ENCODE results near the gene DSCAML1. TPM values are rescaled to one million over a fixed set of nuclear protein-coding genes. Genes with fewer than 3 reads are reported as not detected.

The DSCAML1 gene
- total and polyA plus RNA-seq, 5 donors from 2014 or later, result 0.08 to 1.6 (median 0.30) TPM; not detected in 1

DNA sequence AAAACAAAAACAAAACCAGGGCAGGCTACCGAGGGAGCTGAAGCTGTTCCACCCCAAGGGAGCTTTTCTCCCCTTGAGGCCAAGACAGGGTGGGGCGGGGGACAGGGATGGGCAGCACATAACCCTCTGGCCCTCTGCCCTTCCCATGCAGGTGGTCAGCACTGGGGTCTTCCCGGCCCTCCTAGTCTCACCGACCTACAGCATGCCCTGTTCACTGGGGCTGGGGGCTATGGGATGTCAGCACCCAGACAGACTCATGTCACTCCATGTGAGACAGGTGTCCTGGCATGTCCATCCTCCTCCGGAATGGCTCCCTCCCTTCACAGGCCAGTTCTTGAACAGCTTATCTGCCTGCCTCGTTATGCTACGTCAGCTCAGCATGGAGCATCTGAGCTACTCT lies 51.7 kb downstream of the DSCAML1 start:
- Mint-ChIP-seq H3K36me3 (no peaks in the 10 kb centered on the region), H3K4me3 (no peak overlapping the region), H3K9me3 (peaks cover 0 to 3% (median 0%) of the 10 kb centered on the region in 7 donors), H3K4me1 (no peaks in the 10 kb centered on the region), H3K27me3 (peaks cover 6% of the 10 kb centered on the region), H3K27ac (no peak overlapping the region)
- no peaks in the 10 kb centered on the region for H3K4me1 ChIP-seq (ENCODE audit: control insufficient read depth, insufficient read depth, low read length, poor library complexity, severe bottlenecking)
- H3K36me3 ChIP-seq (ENCODE audit: control insufficient read depth, insufficient read depth, low read length), result no peaks in the 10 kb centered on the region
- no peaks in the 10 kb centered on the region for H3K9me3 ChIP-seq (ENCODE audit: control insufficient read depth in 2 of 2, low read length in 2 of 2)
- no peak overlapping the region for H3K27ac ChIP-seq (ENCODE audit: insufficient read depth, low read length, poor library complexity, severe bottlenecking)
- peaks cover 6% of the 10 kb centered on the region for H3K27me3 ChIP-seq (ENCODE audit: control insufficient read depth, insufficient read depth, low read length)
- ATAC-seq (ENCODE audit: low read depth in 2 of 2), result no peak
- no peak for DNase-seq
- H3K4me3 ChIP-seq (ENCODE audit: low read depth, low read length), result no peak overlapping the region

DNA sequence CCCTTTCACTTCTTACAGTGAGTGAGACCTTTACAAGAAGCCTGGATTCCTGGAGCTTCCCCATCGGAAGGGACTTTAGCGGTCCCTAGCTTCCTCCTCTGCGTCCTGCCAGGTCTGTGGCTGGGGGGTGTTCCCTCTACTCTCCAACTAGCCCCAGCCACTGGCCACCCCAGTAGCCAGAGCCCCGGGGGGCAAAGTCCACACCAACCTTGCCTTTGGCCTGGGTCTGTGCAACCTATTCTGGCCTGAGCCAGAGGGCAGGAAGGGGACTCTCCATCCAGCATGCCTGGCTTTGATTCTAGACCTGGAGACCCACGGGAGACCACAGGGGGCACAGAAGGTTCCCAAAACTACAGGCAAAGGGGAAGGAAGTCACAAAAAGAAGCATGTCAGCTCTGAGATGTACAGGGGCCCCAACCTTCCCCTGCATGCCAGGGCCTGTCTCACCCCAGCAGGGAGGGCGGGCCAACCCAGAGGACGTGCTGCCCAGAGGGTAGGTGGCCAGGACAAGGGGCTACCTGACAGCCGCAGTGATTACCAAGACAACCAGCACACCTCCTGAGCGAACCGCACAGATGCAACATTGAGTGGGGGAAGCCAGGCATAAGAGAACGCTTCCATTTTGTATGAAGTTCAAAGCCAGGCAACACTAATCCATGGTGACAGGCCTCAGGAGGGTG lies 52.4 kb downstream of the DSCAML1 start:
- H3K4me1 Mint-ChIP-seq, result no peaks in the 10 kb centered on the region
- ATAC-seq (ENCODE audit: low read depth in 2 of 2), result no peak
- peaks cover 6% of the 10 kb centered on the region for H3K27me3 Mint-ChIP-seq
- no peak overlapping the region for H3K27ac ChIP-seq (ENCODE audit: insufficient read depth, low read length, poor library complexity, severe bottlenecking)
- H3K27ac Mint-ChIP-seq, result no peak overlapping the region
- H3K36me3 Mint-ChIP-seq, result no peaks in the 10 kb centered on the region
- no peak overlapping the region for H3K4me3 ChIP-seq (ENCODE audit: low read depth, low read length)
- DNase-seq, result no peak
- no peaks in the 10 kb centered on the region for H3K9me3 ChIP-seq (ENCODE audit: control insufficient read depth in 2 of 2, low read length in 2 of 2)
- H3K4me1 ChIP-seq (ENCODE audit: control insufficient read depth, insufficient read depth, low read length, poor library complexity, severe bottlenecking), result no peaks in the 10 kb centered on the region
- no peak overlapping the region for H3K4me3 Mint-ChIP-seq
- H3K36me3 ChIP-seq (ENCODE audit: control insufficient read depth, insufficient read depth, low read length), result no peaks in the 10 kb centered on the region
- peaks cover 6% of the 10 kb centered on the region for H3K27me3 ChIP-seq (ENCODE audit: control insufficient read depth, insufficient read depth, low read length)
- peaks cover 0 to 3% (median 0%) of the 10 kb centered on the region in 7 donors for H3K9me3 Mint-ChIP-seq

DNA sequence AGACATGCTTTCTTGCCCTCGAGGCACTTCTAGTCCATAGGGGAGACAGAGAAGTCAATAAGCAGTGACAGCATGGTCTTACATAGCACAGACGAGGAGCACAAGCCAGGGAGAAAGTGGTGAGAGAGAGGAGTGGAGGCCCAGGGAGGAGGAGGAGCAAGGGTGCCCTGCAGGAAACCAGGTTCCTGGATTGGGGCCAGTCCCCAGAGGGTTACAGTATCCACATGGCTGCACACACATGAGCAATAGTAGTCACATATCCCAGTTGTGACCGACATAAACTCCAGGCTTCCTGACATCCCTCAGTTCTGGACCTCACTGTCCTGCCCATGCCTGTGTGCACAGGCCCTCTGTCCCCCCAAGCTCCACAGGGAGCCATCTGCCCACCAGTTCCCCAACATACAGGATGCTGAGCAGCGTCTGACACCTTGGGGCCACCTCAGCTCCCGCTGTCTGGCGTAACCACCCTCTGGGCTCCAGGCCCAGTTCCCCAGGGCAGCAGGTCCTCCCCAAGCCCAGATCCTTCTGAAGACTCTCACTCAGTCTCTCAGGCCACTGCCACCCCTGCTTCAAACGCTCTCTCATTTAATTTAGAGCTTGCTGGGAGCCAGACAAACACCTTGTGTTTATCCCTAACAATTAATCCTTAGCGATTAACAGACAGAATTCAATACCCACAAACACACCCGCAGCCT lies 53.7 kb downstream of the DSCAML1 start:
- H3K9me3 ChIP-seq (ENCODE audit: control insufficient read depth in 2 of 2, low read length in 2 of 2), result no peaks in the 10 kb centered on the region
- Mint-ChIP-seq H3K27ac (peak overlapping the region in 1 of 3 donors; percentile 79), H3K27me3 (peaks cover 6% of the 10 kb centered on the region), H3K4me1 (peaks cover 0 to 5% (median 0%) of the 10 kb centered on the region in 4 donors), H3K4me3 (no peak overlapping the region), H3K36me3 (no peaks in the 10 kb centered on the region), H3K9me3 (peaks cover 0 to 4% (median 0%) of the 10 kb centered on the region in 7 donors)
- no peak overlapping the region for H3K27ac ChIP-seq (ENCODE audit: insufficient read depth, low read length, poor library complexity, severe bottlenecking)
- no peaks in the 10 kb centered on the region for H3K4me1 ChIP-seq (ENCODE audit: control insufficient read depth, insufficient read depth, low read length, poor library complexity, severe bottlenecking)
- H3K27me3 ChIP-seq (ENCODE audit: control insufficient read depth, insufficient read depth, low read length), result peaks cover 6% of the 10 kb centered on the region
- no peak for ATAC-seq (ENCODE audit: low read depth in 2 of 2)
- H3K4me3 ChIP-seq (ENCODE audit: low read depth, low read length), result no peak overlapping the region
- no peak for DNase-seq
- H3K36me3 ChIP-seq (ENCODE audit: control insufficient read depth, insufficient read depth, low read length), result no peaks in the 10 kb centered on the region

DNA sequence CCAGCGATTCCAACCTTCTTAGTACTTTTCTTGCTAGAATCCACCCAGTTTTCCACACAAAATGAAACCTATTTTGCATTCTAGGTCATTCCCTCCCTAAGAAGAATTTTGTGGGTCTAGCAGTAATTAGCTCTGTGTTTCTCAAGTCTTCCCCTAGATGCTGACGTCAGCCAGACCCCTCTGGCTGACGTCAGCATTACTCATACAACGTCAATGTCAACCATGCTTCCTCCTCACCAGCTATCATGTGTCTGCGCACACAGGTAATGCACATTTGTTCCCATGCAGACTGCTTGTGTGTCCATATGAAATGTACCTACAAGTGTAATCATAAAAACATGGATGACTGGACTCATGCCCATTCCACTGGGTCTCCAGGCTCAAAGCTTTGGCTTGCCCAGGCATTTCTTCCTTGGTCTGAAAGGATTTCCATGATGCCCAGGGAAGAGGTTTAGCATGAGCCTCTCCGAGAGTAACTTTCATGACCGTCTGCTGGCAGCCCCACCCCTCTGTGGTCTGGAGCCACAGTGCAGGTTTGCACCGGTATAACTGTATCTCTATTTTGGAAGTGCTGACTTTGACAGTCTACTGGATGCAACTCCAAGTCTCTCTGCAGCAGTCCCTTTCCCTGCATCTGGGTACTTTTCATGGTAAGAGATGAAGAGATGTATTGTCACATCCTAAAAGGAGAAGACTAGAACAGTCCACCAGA lies 58.6 kb downstream of the DSCAML1 start:
- H3K27ac ChIP-seq (ENCODE audit: insufficient read depth, low read length, poor library complexity, severe bottlenecking), result no peak overlapping the region
- H3K27ac Mint-ChIP-seq, result no peak overlapping the region
- H3K4me3 ChIP-seq (ENCODE audit: low read depth, low read length), result no peak overlapping the region
- no peak overlapping the region for H3K4me3 Mint-ChIP-seq
- peaks cover 0 to 3% (median 0%) of the 10 kb centered on the region in 7 donors for H3K9me3 Mint-ChIP-seq
- H3K27me3 ChIP-seq (ENCODE audit: control insufficient read depth, insufficient read depth, low read length), result peaks cover 6% of the 10 kb centered on the region
- no peaks in the 10 kb centered on the region for H3K9me3 ChIP-seq (ENCODE audit: control insufficient read depth in 2 of 2, low read length in 2 of 2)
- DNase-seq (no peak), ATAC-seq (ENCODE audit: low read depth in 2 of 2) (no peak)
- H3K4me1 Mint-ChIP-seq, result peaks cover 0 to 5% (median 0%) of the 10 kb centered on the region in 4 donors
- no peaks in the 10 kb centered on the region for H3K4me1 ChIP-seq (ENCODE audit: control insufficient read depth, insufficient read depth, low read length, poor library complexity, severe bottlenecking)
- H3K27me3 Mint-ChIP-seq, result peaks cover 7% of the 10 kb centered on the region
- no peaks in the 10 kb centered on the region for H3K36me3 ChIP-seq (ENCODE audit: control insufficient read depth, insufficient read depth, low read length)
- no peaks in the 10 kb centered on the region for H3K36me3 Mint-ChIP-seq

DNA sequence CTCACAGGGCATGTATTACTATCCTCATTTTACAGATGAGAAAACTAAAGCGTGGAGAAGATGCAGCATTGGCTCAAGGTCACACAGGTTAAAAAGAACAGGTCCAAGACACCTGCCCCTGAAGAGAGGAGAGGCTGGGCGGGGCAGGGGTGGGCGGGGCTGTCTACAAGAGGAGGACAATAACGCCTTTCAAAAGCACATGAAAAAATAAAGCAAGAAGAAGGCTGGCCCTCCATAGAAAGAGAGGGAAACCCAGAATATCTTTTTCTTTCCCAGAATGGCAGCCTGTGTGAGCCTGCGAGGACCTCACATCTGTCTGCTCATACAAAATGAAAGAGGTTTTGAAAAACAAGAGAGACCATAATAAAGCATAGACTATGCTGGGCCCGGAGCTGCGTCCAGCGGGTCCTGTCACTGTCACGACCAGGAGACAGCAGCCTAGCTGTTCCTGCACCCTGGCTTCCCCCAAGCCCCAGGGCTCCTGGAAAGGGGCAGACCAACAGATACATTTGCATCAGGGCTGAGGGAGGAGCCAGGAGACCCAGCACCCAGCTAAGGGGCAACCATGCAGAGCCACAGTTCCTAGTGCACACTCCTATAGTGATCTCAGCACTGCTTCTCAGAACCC lies 61.6 kb downstream of the DSCAML1 start:
- H3K4me3 Mint-ChIP-seq, result no peak overlapping the region
- Histone ChIP-seq H3K4me1 (ENCODE audit: control insufficient read depth, insufficient read depth, low read length, poor library complexity, severe bottlenecking) (no peaks in the 10 kb centered on the region), H3K9me3 (ENCODE audit: control insufficient read depth in 2 of 2, low read length in 2 of 2) (no peaks in the 10 kb centered on the region), H3K4me3 (ENCODE audit: low read depth, low read length) (no peak overlapping the region), H3K36me3 (ENCODE audit: control insufficient read depth, insufficient read depth, low read length) (no peaks in the 10 kb centered on the region), H3K27me3 (ENCODE audit: control insufficient read depth, insufficient read depth, low read length) (no peaks in the 10 kb centered on the region), H3K27ac (ENCODE audit: insufficient read depth, low read length, poor library complexity, severe bottlenecking) (no peak overlapping the region)
- peaks cover 0 to 5% (median 0%) of the 10 kb centered on the region in 4 donors for H3K4me1 Mint-ChIP-seq
- ATAC-seq (ENCODE audit: low read depth in 2 of 2) (no peak), DNase-seq (no peak)
- H3K9me3 Mint-ChIP-seq, result peaks cover 0 to 4% (median 0%) of the 10 kb centered on the region in 7 donors
- H3K36me3 Mint-ChIP-seq, result no peaks in the 10 kb centered on the region
- H3K27ac Mint-ChIP-seq, result no peak overlapping the region
- peaks cover 7% of the 10 kb centered on the region for H3K27me3 Mint-ChIP-seq

DNA sequence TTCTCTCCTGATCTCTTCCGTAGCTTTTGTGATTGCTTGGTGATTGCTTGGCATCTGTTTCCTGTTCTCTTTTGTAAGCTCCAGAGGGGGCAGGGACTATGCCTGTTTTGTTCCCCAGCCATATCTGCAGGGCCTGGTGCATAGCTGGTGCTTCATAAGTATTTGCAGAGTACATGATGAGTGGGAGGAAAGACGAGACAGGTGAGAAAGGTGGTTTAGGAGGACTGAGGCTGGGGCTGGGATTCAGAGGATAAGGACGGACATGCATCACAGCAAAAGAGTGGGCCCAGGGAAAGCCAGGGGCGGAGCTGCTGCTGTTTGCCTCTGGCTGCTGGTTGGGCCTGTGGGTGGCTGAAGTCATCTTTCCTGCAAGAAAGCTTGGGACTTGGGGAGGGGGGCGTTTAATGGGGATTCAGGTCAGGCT lies 62.4 kb downstream of the DSCAML1 start:
- Mint-ChIP-seq H3K36me3 (no peaks in the 10 kb centered on the region), H3K27me3 (peaks cover 7% of the 10 kb centered on the region), H3K4me1 (peaks cover 0 to 5% (median 0%) of the 10 kb centered on the region in 4 donors), H3K27ac (peak overlapping the region in 1 of 3 donors; percentile 83), H3K9me3 (peaks cover 0 to 4% (median 0%) of the 10 kb centered on the region in 7 donors), H3K4me3 (no peak overlapping the region)
- Histone ChIP-seq H3K27me3 (ENCODE audit: control insufficient read depth, insufficient read depth, low read length) (no peaks in the 10 kb centered on the region), H3K36me3 (ENCODE audit: control insufficient read depth, insufficient read depth, low read length) (no peaks in the 10 kb centered on the region), H3K4me1 (ENCODE audit: control insufficient read depth, insufficient read depth, low read length, poor library complexity, severe bottlenecking) (no peaks in the 10 kb centered on the region), H3K4me3 (ENCODE audit: low read depth, low read length) (no peak overlapping the region), H3K27ac (ENCODE audit: insufficient read depth, low read length, poor library complexity, severe bottlenecking) (no peak overlapping the region), H3K9me3 (ENCODE audit: control insufficient read depth in 2 of 2, low read length in 2 of 2) (no peaks in the 10 kb centered on the region)
- DNase-seq (no peak), ATAC-seq (ENCODE audit: low read depth in 2 of 2) (no peak)

DNA sequence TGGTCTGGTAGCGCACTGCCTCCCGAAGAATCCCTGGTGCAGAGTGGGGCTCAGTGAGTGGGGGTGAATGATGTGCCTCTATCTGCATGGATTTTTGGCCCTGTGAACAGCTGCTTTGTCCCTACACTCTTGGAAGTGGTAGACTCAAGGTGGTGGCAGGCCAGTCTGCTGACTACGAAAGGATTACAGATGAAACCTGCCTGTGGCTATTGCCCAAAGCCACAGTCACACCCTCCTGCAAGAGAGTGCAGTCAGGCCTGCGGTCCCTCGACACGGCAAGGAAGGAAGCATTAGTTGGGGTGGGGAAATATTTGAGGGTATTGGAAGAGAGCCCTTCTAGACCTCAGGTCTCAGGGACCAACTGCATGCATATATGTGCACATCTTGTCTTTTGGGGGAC lies 63.7 kb downstream of the DSCAML1 start:
- no peaks in the 10 kb centered on the region for H3K4me1 ChIP-seq (ENCODE audit: control insufficient read depth, insufficient read depth, low read length, poor library complexity, severe bottlenecking)
- no peak overlapping the region for H3K4me3 ChIP-seq (ENCODE audit: low read depth, low read length)
- no peak overlapping the region for H3K4me3 Mint-ChIP-seq
- H3K36me3 ChIP-seq (ENCODE audit: control insufficient read depth, insufficient read depth, low read length), result no peaks in the 10 kb centered on the region
- no peaks in the 10 kb centered on the region for H3K36me3 Mint-ChIP-seq
- no peaks in the 10 kb centered on the region for H3K9me3 ChIP-seq (ENCODE audit: control insufficient read depth in 2 of 2, low read length in 2 of 2)
- H3K27me3 ChIP-seq (ENCODE audit: control insufficient read depth, insufficient read depth, low read length), result no peaks in the 10 kb centered on the region
- DNase-seq (no peak), ATAC-seq (ENCODE audit: low read depth in 2 of 2) (no peak)
- H3K27ac ChIP-seq (ENCODE audit: insufficient read depth, low read length, poor library complexity, severe bottlenecking), result no peak overlapping the region
- H3K4me1 Mint-ChIP-seq, result no peaks in the 10 kb centered on the region
- H3K27me3 Mint-ChIP-seq, result peaks cover 7% of the 10 kb centered on the region
- H3K9me3 Mint-ChIP-seq, result peaks cover 0 to 2% (median 0%) of the 10 kb centered on the region in 7 donors
- no peak overlapping the region for H3K27ac Mint-ChIP-seq
